Measurements from ENCODE around the gene MAPKAP1.

Gene MAPKAP1

GRCh38 chr9:125621170-125621569, 85.8 kb downstream of the MAPKAP1 start:
- Histone ChIP-seq H3K4me1 (ENCODE audit: insufficient read depth, low read length) (no peaks in the 10 kb centered on the region), H3K9me3 (ENCODE audit: insufficient read depth, low read depth, low read length) (peaks cover 3% of the 10 kb centered on the region; the same call in 1 of the 2 replicates), H3K9ac (ENCODE audit: low read depth, low read length) (no peak overlapping the region), H3K36me3 (ENCODE audit: insufficient read depth, low read length) (no peaks in the 10 kb centered on the region), H3K27me3 (ENCODE audit: insufficient read depth, low read length) (no peaks in the 10 kb centered on the region), H3K27ac (ENCODE audit: low read depth, low read length) (no peak overlapping the region), H3K4me3 (ENCODE audit: low read length) (no peak overlapping the region)
- WGBS = 100% methylated on average over 1 of the region's 1 CpG

DNA sequence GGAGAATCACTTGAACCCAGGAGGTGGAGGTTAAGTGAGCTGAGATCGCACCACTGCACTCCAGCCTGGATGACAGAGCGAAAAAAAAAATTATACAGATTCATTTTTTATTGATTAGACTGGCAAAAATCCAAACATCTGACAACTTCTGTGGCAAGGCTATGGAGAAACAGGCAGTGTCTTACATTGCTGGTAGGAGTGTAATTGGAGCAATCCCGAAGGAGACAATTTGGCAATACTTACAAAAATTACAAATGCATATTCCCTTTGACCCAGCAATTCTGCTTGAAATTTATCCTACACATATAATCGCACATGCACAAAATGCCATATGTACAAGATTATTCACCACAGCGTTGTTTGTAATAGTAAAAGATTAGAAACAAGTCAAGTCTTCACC, 86.8 kb downstream of the MAPKAP1 start:
- H3K9me3 ChIP-seq (ENCODE audit: insufficient read depth, low read depth, low read length) = peaks cover 3% of the 10 kb centered on the region; the same call in 1 of the 2 replicates
- no peaks in the 10 kb centered on the region for H3K36me3 ChIP-seq (ENCODE audit: insufficient read depth, low read length)
- no peaks in the 10 kb centered on the region for H3K4me1 ChIP-seq (ENCODE audit: insufficient read depth, low read length)
- no peak overlapping the region for H3K4me3 ChIP-seq (ENCODE audit: low read length)
- no peak overlapping the region for H3K9ac ChIP-seq (ENCODE audit: low read depth, low read length)
- no peaks in the 10 kb centered on the region for H3K27me3 ChIP-seq (ENCODE audit: insufficient read depth, low read length)
- H3K27ac ChIP-seq (ENCODE audit: low read depth, low read length) = no peak overlapping the region
- 100% methylated on average over 4 of the region's 5 CpGs for WGBS

DNA sequence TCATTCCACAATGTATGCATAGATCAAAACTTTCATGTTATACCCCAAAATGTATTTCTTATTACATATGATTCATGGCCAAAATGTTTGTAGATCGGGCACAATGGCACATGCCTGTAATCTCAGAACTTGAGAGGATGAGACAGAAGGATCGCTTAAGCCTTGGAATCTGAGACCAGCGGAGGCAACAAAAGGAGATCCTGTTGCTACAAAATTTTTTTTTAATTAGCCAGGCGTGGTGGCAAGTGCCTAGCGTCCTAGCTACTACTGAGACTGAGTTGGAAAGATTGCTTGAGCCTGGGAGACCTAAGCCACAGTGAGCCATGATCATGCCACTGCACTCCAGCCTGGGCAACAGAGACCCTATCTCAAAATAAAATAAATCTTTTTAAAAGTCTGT, 89.9 kb downstream of the MAPKAP1 start:
- no peak overlapping the region for H3K4me3 ChIP-seq (ENCODE audit: low read length)
- no peaks in the 10 kb centered on the region for H3K4me1 ChIP-seq (ENCODE audit: insufficient read depth, low read length)
- H3K36me3 ChIP-seq (ENCODE audit: insufficient read depth, low read length) = no peaks in the 10 kb centered on the region
- no peak overlapping the region for H3K27ac ChIP-seq (ENCODE audit: low read depth, low read length)
- H3K9me3 ChIP-seq (ENCODE audit: insufficient read depth, low read depth, low read length) = peaks cover 3% of the 10 kb centered on the region; the same call in 1 of the 2 replicates
- WGBS = 88% methylated on average over 5 of the region's 5 CpGs
- H3K9ac ChIP-seq (ENCODE audit: low read depth, low read length) = no peak overlapping the region
- H3K27me3 ChIP-seq (ENCODE audit: insufficient read depth, low read length) = no peaks in the 10 kb centered on the region

GRCh38 chr9:125613141-125613540, 93.9 kb downstream of the MAPKAP1 start:
- Histone ChIP-seq H3K27ac (ENCODE audit: low read depth, low read length) (no peak overlapping the region), H3K9me3 (ENCODE audit: insufficient read depth, low read depth, low read length) (no peaks in the 10 kb centered on the region), H3K27me3 (ENCODE audit: insufficient read depth, low read length) (no peaks in the 10 kb centered on the region), H3K4me3 (ENCODE audit: low read length) (no peak overlapping the region), H3K36me3 (ENCODE audit: insufficient read depth, low read length) (no peaks in the 10 kb centered on the region), H3K4me1 (ENCODE audit: insufficient read depth, low read length) (peaks cover 6% of the 10 kb centered on the region), H3K9ac (ENCODE audit: low read depth, low read length) (no peak overlapping the region)
- WGBS = 88% methylated on average over 4 of the region's 4 CpGs

DNA sequence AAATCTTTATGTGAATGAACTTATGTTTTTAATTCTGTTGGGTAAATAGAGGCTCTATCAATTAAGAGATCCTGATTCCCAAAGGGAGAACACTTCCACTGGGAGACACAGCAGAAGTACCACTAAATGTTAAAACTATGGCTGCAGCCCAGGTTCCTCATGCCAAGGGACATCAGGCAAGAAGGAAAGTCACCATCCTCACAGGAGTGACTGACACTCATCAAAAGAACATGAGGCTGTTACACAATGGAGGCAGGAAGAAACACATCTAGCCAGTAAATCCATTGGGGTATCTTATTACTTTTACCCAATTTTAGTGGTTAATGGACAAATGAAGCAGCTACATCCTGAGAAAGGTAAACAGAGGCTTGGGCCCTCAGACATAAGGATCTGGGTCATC, 94.4 kb downstream of the MAPKAP1 start:
- peaks cover 8% of the 10 kb centered on the region for H3K4me1 ChIP-seq (ENCODE audit: insufficient read depth, low read length)
- H3K9me3 ChIP-seq (ENCODE audit: insufficient read depth, low read depth, low read length) = no peaks in the 10 kb centered on the region
- no peak overlapping the region for H3K9ac ChIP-seq (ENCODE audit: low read depth, low read length)
- H3K4me3 ChIP-seq (ENCODE audit: low read length) = no peak overlapping the region
- H3K27ac ChIP-seq (ENCODE audit: low read depth, low read length) = no peak overlapping the region
- no peaks in the 10 kb centered on the region for H3K27me3 ChIP-seq (ENCODE audit: insufficient read depth, low read length)
- H3K36me3 ChIP-seq (ENCODE audit: insufficient read depth, low read length) = no peaks in the 10 kb centered on the region

DNA sequence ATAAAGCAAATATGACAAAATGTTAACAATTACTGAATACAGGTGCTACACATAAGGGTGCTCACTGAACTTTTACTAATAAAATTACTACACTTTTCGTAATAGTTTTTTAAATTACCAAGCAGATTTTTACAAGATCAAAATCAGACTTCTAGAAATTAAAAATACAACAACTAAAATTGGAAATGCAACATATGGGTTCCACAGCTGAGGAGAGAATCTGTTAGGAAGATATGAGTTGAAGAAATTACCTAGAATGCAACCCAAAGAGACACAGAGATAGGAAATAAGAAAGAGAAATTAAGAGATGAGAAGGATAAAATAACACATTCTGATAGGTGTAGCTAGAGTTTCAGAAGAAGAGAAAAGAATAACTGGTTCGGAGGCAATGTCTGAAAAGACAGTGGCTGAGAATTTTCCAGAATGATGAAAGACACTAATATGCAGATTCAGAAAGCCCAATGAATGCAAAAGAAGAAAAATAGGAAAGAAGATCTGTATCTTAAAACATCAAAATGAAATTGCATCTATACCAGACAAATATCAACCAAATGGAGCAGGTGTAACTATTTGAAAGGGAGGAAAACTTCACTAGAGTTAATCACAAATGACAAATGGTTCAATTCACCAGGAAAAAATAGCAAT, 95.8 kb downstream of the MAPKAP1 start:
- 92% methylated on average over 2 of the region's 2 CpGs for WGBS
- Histone ChIP-seq H3K27me3 (ENCODE audit: insufficient read depth, low read length) (no peaks in the 10 kb centered on the region), H3K9ac (ENCODE audit: low read depth, low read length) (no peak overlapping the region), H3K4me3 (ENCODE audit: low read length) (no peak overlapping the region), H3K9me3 (ENCODE audit: insufficient read depth, low read depth, low read length) (no peaks in the 10 kb centered on the region), H3K4me1 (ENCODE audit: insufficient read depth, low read length) (peaks cover 15% of the 10 kb centered on the region), H3K27ac (ENCODE audit: low read depth, low read length) (no peak overlapping the region), H3K36me3 (ENCODE audit: insufficient read depth, low read length) (no peaks in the 10 kb centered on the region)

GRCh38 chr9:125609744-125610143, 97.3 kb downstream of the MAPKAP1 start:
- no peak overlapping the region for H3K9ac ChIP-seq (ENCODE audit: low read depth, low read length)
- no peaks in the 10 kb centered on the region for H3K27me3 ChIP-seq (ENCODE audit: insufficient read depth, low read length)
- no peak overlapping the region for H3K27ac ChIP-seq (ENCODE audit: low read depth, low read length)
- H3K4me3 ChIP-seq (ENCODE audit: low read length) = no peak overlapping the region
- WGBS = 83% methylated on average over 1 of the region's 1 CpG
- H3K36me3 ChIP-seq (ENCODE audit: insufficient read depth, low read length) = no peaks in the 10 kb centered on the region
- no peaks in the 10 kb centered on the region for H3K9me3 ChIP-seq (ENCODE audit: insufficient read depth, low read depth, low read length)
- peaks cover 22% of the 10 kb centered on the region for H3K4me1 ChIP-seq (ENCODE audit: insufficient read depth, low read length)

DNA sequence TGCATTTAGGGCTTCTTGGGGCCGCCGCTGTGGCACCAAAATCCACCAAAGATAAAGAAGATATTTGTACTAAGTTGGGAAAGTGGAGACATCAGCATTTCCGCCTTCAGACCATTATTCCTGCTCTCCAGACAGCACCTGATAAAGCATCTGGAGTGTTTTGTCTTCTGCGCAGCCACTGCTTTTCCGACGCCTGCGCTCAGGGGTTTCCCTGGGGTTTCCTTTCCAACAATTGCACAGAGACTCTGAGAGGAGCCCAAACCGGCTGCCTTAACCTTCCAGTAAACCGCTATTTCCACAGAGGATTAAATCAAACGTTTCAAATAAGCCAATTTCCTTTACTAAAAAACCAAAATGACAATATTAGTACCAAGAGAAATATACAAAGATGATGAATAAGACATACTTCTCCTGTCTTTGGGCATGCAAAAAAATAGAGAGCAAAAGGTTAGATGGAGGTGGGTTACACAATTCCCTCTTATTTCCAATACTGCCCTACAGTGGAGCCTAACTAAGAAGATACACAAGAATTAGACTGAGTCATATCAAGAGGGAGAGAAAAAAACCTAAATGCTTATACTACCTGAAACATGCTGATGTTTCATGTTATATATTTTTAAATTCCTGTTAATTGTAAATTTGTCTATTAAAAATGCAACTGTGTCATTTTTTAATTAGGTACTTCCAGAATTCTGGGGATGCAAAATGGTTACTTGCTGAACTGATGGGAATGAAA, 98.4 kb downstream of the MAPKAP1 start:
- 84% methylated on average over 9 of the region's 10 CpGs for WGBS
- no peaks in the 10 kb centered on the region for H3K27me3 ChIP-seq (ENCODE audit: insufficient read depth, low read length)
- H3K27ac ChIP-seq (ENCODE audit: low read depth, low read length) = no peak overlapping the region
- no peaks in the 10 kb centered on the region for H3K9me3 ChIP-seq (ENCODE audit: insufficient read depth, low read depth, low read length)
- peaks cover 22% of the 10 kb centered on the region for H3K4me1 ChIP-seq (ENCODE audit: insufficient read depth, low read length)
- no peak overlapping the region for H3K4me3 ChIP-seq (ENCODE audit: low read length)
- no peak overlapping the region for H3K9ac ChIP-seq (ENCODE audit: low read depth, low read length)
- H3K36me3 ChIP-seq (ENCODE audit: insufficient read depth, low read length) = no peaks in the 10 kb centered on the region

DNA sequence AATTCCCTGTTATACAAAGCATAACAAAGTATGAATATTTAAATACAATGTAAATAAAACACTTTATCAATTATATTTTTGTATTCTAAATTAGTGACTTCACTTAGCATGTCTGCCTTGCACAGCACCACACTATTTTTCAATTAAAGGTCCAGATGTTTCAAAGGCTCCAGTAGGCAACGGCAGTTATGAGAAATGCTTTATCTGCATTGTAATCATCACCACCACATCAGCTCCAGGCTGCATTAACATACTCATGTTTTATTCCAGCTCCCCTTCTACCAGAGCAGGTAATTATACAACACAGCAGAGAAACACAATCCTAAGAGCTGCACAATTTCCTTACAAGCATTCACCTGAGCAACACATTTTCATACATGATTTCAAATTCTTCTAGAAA, 102.8 kb downstream of the MAPKAP1 start:
- 90% methylated on average over 1 of the region's 1 CpG for WGBS
- no peak overlapping the region for H3K4me3 ChIP-seq (ENCODE audit: low read length)
- H3K27me3 ChIP-seq (ENCODE audit: insufficient read depth, low read length) = no peaks in the 10 kb centered on the region
- no peaks in the 10 kb centered on the region for H3K36me3 ChIP-seq (ENCODE audit: insufficient read depth, low read length)
- no peak overlapping the region for H3K9ac ChIP-seq (ENCODE audit: low read depth, low read length)
- H3K9me3 ChIP-seq (ENCODE audit: insufficient read depth, low read depth, low read length) = no peaks in the 10 kb centered on the region
- H3K27ac ChIP-seq (ENCODE audit: low read depth, low read length) = no peak overlapping the region
- peaks cover 22% of the 10 kb centered on the region for H3K4me1 ChIP-seq (ENCODE audit: insufficient read depth, low read length)

DNA sequence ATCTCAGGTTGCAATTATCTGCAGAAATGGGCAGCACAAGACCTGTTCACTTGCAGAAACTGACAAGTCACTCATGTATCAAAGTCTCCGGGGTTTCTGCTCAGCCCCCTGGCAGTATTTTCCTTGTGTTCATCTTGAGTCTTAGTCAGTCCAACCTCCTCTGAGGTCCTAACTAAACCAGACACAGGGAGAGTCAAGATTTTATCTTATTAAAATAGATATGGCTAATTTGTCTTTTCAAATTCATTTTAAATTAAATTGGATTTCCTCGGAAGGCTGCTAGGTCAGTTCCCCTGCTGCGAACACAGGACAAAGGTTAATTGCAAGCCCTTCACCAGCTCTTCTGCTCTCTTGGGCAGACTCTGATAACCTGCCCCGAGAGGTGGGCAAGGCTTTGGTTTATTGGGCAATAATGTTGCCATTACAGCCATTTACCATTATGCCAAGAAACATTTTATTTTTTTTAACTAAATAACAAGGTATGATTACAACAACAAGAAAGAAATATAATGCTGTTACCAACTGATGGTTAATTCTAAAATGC, 103.5 kb downstream of the MAPKAP1 start:
- H3K27ac ChIP-seq (ENCODE audit: low read depth, low read length) = no peak overlapping the region

GRCh38 chr9:125601961-125602360, 105.0 kb downstream of the MAPKAP1 start:
- WGBS = 86% methylated on average over 5 of the region's 7 CpGs

More for the DNA sequence above, 103.5 kb downstream of the MAPKAP1 start:
- Histone ChIP-seq H3K27me3 (ENCODE audit: insufficient read depth, low read length) (no peaks in the 10 kb centered on the region), H3K36me3 (ENCODE audit: insufficient read depth, low read length) (no peaks in the 10 kb centered on the region), H3K9me3 (ENCODE audit: insufficient read depth, low read depth, low read length) (no peaks in the 10 kb centered on the region), H3K4me1 (ENCODE audit: insufficient read depth, low read length) (peaks cover 19% of the 10 kb centered on the region), H3K9ac (ENCODE audit: low read depth, low read length) (no peak overlapping the region), H3K4me3 (ENCODE audit: low read length) (no peak overlapping the region)
- 88% methylated on average over 4 of the region's 4 CpGs for WGBS

More at GRCh38 chr9:125601961-125602360, 105.0 kb downstream of the MAPKAP1 start:
- no peak overlapping the region for H3K4me3 ChIP-seq (ENCODE audit: low read length)
- no peak overlapping the region for H3K9ac ChIP-seq (ENCODE audit: low read depth, low read length)
- no peaks in the 10 kb centered on the region for H3K27me3 ChIP-seq (ENCODE audit: insufficient read depth, low read length)
- no peaks in the 10 kb centered on the region for H3K9me3 ChIP-seq (ENCODE audit: insufficient read depth, low read depth, low read length)
- peaks cover 14% of the 10 kb centered on the region for H3K4me1 ChIP-seq (ENCODE audit: insufficient read depth, low read length)
- no peaks in the 10 kb centered on the region for H3K36me3 ChIP-seq (ENCODE audit: insufficient read depth, low read length)
- H3K27ac ChIP-seq (ENCODE audit: low read depth, low read length) = no peak overlapping the region
